ENCODE results near the gene CBFA2T3.

The CBFA2T3 gene

GRCh38 chr16:88830783-88831182 lies 146.2 kb downstream of the CBFA2T3 start:
- no peak for DNase-seq

- no peak for DNase-seq
Observed at GRCh38 chr16:88830258-88830657, 146.7 kb downstream of the CBFA2T3 start.

GRCh38 chr16:88828711-88829110 lies 148.3 kb downstream of the CBFA2T3 start:
- DNase-seq = no peak

GRCh38 chr16:88827727-88828126 lies 149.3 kb downstream of the CBFA2T3 start:
- DNase-seq = no peak

GRCh38 chr16:88826070-88826840 lies 150.8 kb downstream of the CBFA2T3 start:
- DNase-seq = no peak

- DNase-seq = no peak
Observed at GRCh38 chr16:88825146-88825545, 151.9 kb downstream of the CBFA2T3 start.

Data from CD4-positive, alpha-beta T cell treated with Interleukin-17A for 1 hour (primary cell).